ENCODE measurements around the gene FRMD8. TPM values are rescaled to one million over a fixed set of nuclear protein-coding genes. Genes with fewer than 3 reads are reported as not detected.
A peak's percentile ranks its signal among the peaks of the same experiment; 100 is the strongest.

The FRMD8 gene
- total and polyA plus RNA-seq, 9 of the 15 experiments (the other 6 are each of a cell fraction or from before 2014, with no cell fraction given), result 4.5 to 54.5 (median 15.8) TPM

GRCh38 chr11:65448418-65449105 is 62.1 kb downstream of the FRMD8 start:
- no TSS peak for BruUV-seq (replicated peaks)
- Histone ChIP-seq H3K36me3 (ENCODE audit: control insufficient read depth, insufficient read depth, low read length) (peaks cover 23% of the 10 kb centered on the region; the same call in 2 of the 3 replicates), H2AFZ (ENCODE audit: low read depth, low read length) (peak overlapping the region; percentile 67; the same call in 1 of the 2 replicates), H3K9me1 (ENCODE audit: control insufficient read depth, insufficient read depth, low read length) (no peaks in the 10 kb centered on the region), H3K4me2 (ENCODE audit: insufficient read depth, low read length) (peak overlapping the region; percentile 51), H3K9ac (ENCODE audit: insufficient read depth in 1 of 2, low read depth in 2 of 2, low read length in 2 of 2) (peak overlapping the region; percentile 32 to 83; a peak in 3 of 4 replicates), H3K4me1 (replicated peaks in 1 of 2; ENCODE audit: control insufficient read depth in 2 of 2, insufficient read depth in 2 of 2, low read length in 2 of 2) (peaks cover 17 to 46% of the 10 kb centered on the region in 2 experiments; a peak in 4 of 5 replicates), H3K4me3 (no peak overlapping the region), H3K27me3 (ENCODE audit: control insufficient read depth in 2 of 2, insufficient read depth in 2 of 2, low read length in 2 of 2) (no peaks in the 10 kb centered on the region), H3K9me3 (replicated peaks; ENCODE audit: control insufficient read depth, insufficient read depth, low read depth, low read length) (no peaks in the 10 kb centered on the region), H3K79me2 (ENCODE audit: control insufficient read depth, insufficient read depth, low read length) (0 out of 3 replicates have a peak, but pooled peaks cover 1% of the 10 kb centered on the region), H3K27ac (ENCODE audit: extremely low read depth, low read depth, low read length) (peak overlapping the region; percentile 64), H4K20me1 (replicated peaks; ENCODE audit: control insufficient read depth, insufficient read depth, low read length) (0 out of 2 replicates have a peak, but pooled peaks cover 7% of the 10 kb centered on the region)
- intact Hi-C loops (cut with micrococcal nuclease) (no loop called here), in situ Hi-C loops (cut with MboI) (no loop called here)
- peak; percentile 82 for ATAC-seq
- peak; percentile 78 for FAIRE-seq
- WGBS (ENCODE audit: insufficient coverage, low coverage, missing lambda C conversion rate), result 33% methylated on average over 3 of the region's 3 CpGs
- DNase-seq (ENCODE audit: extremely low read depth in 1 of 4, low spot score in 3 of 4), result peak; percentile 73 to 90 (median 78)
- ChIA-PET CTCF (ENCODE audit: low intra/inter-chr PET ratio) (no interaction called here), POLR2A (interaction anchor here (0.9 to 12.0 kb wide), 9 partner anchors 9 to 56 kb away, joined by 3 to 309 read pairs (median 12); partner anchors contain the start of genes MALAT1 and NEAT1)
- peak; percentile 51; the same call in 1 of the 2 replicates for TF ChIP-seq ZNF830 (CRISPR knock-in tag; IDR thresholded peaks at IDR 0.05)
- no peak for TF ChIP-seq ZNF785 (CRISPR knock-in tag; IDR thresholded peaks at IDR 0.05)
- TF ChIP-seq, protein P1, sequence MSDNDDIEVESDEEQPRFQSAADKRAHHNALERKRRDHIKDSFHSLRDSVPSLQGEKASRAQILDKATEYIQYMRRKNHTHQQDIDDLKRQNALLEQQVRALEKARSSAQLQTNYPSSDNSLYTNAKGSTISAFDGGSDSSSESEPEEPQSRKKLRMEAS (CRISPR knock-in tag; IDR thresholded peaks at IDR 0.05), result peak; percentile 34; the same call in 1 of the 2 replicates
- TF ChIP-seq CBFA2T3 (IDR thresholded peaks at IDR 0.05), result peak; percentile 56
- peak; percentile 27; the same call in 1 of the 2 replicates for TF ChIP-seq TAL1 (IDR thresholded peaks at IDR 0.05)
- peak; percentile 69 for TF ChIP-seq DACH1 (IDR thresholded peaks at IDR 0.05; ENCODE audit: partially characterized antibody)
- 0 out of 4 replicates have a peak, but pooled peaks of 1 of the 2 experiments have one; percentile 32 for TF ChIP-seq FOXK2 (conservative IDR thresholded peaks at IDR 0.05 in 1 of 2, IDR thresholded peaks at IDR 0.05 in 1 of 2; ENCODE audit: low read depth in 2 of 2)
- TF ChIP-seq GATA2 (CRISPR knock-in tag; IDR thresholded peaks at IDR 0.05), result peak; percentile 28; the same call in 1 of the 2 replicates
- peak; percentile 21; the same call in 1 of the 2 replicates for TF ChIP-seq VEZF1 (CRISPR knock-in tag; IDR thresholded peaks at IDR 0.05)
- TF ChIP-seq RBM25 (IDR thresholded peaks at IDR 0.05; ENCODE audit: low read depth, low read length, severe bottlenecking), result no peak
- TF ChIP-seq, protein P2, sequence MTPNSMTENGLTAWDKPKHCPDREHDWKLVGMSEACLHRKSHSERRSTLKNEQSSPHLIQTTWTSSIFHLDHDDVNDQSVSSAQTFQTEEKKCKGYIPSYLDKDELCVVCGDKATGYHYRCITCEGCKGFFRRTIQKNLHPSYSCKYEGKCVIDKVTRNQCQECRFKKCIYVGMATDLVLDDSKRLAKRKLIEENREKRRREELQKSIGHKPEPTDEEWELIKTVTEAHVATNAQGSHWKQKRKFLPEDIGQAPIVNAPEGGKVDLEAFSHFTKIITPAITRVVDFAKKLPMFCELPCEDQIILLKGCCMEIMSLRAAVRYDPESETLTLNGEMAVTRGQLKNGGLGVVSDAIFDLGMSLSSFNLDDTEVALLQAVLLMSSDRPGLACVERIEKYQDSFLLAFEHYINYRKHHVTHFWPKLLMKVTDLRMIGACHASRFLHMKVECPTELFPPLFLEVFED (CRISPR knock-in tag; conservative IDR thresholded peaks at IDR 0.05), result peak; percentile 22; the same call in 1 of the 2 replicates
- no peak for TF ChIP-seq MTF1 (CRISPR knock-in tag; IDR thresholded peaks at IDR 0.05; ENCODE audit: borderline replicate concordance)
- TF ChIP-seq, protein P3, sequence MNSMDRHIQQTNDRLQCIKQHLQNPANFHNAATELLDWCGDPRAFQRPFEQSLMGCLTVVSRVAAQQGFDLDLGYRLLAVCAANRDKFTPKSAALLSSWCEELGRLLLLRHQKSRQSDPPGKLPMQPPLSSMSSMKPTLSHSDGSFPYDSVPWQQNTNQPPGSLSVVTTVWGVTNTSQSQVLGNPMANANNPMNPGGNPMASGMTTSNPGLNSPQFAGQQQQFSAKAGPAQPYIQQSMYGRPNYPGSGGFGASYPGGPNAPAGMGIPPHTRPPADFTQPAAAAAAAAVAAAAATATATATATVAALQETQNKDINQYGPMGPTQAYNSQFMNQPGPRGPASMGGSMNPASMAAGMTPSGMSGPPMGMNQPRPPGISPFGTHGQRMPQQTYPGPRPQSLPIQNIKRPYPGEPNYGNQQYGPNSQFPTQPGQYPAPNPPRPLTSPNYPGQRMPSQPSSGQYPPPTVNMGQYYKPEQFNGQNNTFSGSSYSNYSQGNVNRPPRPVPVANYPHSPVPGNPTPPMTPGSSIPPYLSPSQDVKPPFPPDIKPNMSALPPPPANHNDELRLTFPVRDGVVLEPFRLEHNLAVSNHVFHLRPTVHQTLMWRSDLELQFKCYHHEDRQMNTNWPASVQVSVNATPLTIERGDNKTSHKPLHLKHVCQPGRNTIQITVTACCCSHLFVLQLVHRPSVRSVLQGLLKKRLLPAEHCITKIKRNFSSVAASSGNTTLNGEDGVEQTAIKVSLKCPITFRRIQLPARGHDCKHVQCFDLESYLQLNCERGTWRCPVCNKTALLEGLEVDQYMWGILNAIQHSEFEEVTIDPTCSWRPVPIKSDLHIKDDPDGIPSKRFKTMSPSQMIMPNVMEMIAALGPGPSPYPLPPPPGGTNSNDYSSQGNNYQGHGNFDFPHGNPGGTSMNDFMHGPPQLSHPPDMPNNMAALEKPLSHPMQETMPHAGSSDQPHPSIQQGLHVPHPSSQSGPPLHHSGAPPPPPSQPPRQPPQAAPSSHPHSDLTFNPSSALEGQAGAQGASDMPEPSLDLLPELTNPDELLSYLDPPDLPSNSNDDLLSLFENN (IDR thresholded peaks at IDR 0.05; ENCODE audit: low read depth in 2 of 2, low read length in 2 of 2), result 0 out of 4 replicates have a peak, but pooled peaks of 1 of the 2 experiments have one; percentile 46
- TF ChIP-seq STAG1 (CRISPR knock-in tag; IDR thresholded peaks at IDR 0.05; ENCODE audit: borderline replicate concordance), result no peak

Measured in K562 (cell line).